Stimulated activated CD8-positive, alpha-beta memory T cell treated with anti-CD3 and anti-CD28 coated beads, Interleukin-12 subunit alpha, Interleukin-12 subunit beta, amount 100 ng/mL, for 1 hour (primary cell): ENCODE measurements around the gene CALY.
"Not testable (repeated sequence)": the region's sequence is repeated elsewhere in the genome, so short reads cannot be mapped to it uniquely, and the experiment has no call there.

ENCODE experiments used
- DNase-seq: peaks from one replicate; pipeline ENCODE4 v3.0.0-alpha.2; 2020; ENCODE audit warnings: low read depth

The CALY gene

DNA sequence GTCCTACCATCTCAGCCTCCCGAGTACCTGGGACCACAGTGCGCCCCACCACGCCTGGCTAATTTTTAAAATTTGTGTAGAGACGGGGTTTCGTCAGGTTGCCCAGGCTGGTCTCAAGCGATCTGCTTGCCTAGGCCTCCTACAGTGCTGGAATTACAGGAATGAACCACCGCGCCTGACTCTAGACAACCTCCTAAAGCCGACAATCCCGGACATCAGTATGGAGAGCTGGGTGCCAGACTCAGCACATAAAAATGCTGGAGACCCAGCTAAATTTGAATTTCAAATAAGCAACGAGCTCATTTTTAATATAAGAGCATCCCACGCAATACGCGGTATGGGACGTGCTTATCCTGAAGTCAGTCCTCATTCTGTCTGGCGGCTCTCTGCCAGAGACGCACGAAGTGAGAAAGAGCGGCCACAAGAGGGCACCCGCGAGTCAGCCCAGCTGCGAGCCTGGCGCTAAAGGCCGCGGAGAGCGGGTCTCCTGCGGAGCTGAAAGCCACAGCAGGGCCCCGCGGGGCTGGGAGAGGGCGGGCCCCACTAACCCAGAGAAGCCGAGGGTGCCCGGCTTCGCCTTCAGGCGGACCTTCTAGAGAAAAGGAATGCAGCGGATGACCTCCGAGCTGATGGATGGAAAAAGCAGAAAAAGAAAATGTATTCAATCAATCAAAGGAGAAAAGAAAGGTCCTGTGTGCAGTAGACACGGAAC, 7.0 kb downstream of the CALY start:
- peak; percentile 82 for DNase-seq

DNA sequence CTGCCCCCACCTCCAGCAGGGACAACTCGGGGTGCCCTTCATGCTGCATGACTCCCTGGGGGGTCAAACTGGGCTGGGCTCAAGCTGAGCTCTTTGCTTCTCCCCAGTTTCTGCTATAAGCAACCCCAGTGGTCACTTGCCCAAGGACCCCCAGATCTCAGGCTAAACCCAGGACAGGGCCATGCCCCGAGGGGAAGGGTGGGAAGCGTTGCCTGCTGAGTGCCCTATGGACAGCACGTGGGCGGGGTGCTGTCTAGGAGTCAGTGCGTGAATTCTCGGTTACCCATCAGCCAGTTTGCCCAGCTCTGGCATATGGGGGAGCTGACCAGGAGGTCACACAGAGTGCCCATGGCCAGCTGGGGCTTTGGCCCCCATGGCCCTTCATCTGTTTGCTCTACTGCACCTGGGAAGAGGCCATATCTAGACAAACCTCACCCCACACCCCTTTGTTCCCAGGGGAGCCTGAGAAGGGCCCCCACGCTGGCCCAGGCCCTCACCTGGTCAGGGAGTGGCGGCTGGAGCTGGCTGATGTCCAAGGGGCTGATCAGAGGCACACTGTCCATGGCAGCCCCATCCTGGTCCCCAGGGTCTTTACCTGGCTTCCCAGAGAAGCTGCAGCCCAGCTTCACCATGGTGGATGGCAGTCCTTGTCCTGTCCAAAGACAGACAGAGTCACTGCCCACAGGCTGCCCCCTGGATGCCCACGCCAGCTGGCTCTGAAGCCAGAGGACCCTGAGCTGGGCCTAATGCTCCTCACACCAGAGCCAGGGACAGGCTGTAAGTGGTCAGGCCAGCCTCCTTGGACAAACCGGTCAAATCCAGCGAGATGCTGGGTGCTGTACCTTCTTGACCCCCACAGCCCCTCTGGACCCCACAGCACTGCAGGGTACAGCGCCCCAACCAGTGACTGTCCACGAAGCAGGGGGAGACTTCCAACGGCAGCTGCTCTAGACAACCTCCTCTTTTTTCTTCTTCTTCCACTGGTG, 8.0 kb downstream of the CALY start:
- DNase-seq, result no peak

DNA sequence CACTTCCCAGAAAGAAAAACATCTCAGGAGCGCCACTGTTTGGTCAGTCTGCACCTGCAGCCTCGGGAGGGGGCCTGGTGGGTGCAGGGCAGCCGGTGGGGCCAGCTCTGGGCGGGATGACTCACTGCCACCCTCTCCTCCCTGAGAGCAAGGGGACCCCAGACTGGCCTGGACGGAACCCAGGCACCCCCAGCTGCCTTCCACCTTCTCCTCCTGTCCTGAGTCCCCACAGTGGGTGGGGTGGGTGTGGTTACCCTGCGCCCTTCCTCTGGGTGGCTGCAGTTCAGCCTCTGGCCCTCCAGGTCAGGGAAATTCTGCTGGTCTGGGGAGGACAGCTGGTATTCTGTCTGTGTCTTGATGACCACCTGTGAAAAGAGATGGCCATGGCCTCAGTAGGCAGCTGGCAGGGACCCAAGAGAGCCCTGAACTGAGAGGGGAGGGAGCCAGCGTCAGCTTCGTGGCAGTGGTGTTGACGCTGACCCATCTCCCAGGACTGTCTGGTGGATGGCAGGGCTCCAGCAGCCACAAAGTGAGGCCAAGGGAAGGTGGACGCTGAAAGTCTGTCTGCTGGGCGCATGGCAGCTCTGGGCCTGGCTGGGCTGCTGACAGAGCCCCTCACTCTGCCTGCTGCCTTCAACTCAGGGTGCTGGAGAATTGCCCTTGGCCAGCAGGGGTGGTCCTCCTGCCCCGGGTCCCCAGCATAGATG, 8.9 kb downstream of the CALY start:
- DNase-seq, result no peak

DNA sequence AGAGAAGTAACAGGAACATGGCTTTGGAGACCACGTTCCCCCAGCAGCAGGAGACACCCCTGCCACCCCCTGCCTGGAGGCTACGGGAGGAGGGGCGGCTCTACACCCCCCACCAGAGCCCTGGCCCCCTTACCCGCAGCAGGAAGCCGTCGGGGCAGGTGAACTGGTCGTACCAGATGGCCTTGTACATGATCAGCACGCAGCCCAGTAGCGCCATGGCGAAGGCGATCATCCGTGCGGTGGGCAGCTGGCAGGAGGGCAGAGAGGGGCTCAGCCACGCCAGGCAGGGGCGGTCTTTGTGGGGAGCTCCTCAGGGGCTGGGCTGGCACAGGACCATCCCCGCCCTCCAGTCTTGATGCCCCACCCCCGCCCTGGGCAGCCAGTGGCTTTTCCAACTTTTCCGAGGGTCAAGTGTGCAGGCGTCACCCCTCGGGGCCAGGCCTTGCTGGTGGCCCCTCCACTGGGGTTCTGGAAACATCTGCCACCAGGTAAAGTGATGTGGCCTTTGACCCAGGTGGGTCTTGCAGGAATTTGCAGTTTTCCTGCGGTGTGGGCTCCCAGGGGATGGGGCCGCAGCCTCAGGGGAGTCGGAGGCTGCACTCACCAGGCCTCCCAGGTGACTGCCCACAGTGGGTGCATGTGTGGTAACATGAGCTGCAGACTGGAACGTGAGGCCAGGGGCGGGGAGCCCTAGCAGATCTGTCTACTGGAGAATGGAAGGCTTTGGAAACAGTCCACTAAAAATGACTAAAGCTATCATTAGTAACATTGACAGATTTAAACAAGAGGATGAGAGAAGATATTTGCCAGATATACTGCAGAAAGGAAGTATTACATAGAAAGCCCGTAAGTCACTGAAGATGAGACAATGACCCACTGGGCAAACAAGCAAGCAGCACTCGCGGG, 9.7 kb downstream of the CALY start:
- DNase-seq, result no peak

DNA sequence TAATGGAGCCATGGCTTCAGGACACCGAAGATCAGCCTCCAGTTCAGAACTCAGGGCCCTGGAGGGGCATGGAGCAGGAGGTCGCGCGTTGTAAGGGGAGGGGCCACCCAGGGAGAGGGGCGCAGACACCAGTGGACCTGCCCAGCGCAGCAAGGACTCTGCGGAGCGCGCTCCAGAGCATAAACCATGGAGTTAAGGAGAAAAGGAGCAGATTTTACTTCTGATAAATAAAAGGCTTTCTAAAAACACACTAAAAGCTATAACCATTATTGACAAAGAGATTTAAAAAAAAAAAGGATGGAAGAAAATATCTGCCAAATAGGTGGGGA, 10.5 kb downstream of the CALY start:
- DNase-seq, result no peak

DNA sequence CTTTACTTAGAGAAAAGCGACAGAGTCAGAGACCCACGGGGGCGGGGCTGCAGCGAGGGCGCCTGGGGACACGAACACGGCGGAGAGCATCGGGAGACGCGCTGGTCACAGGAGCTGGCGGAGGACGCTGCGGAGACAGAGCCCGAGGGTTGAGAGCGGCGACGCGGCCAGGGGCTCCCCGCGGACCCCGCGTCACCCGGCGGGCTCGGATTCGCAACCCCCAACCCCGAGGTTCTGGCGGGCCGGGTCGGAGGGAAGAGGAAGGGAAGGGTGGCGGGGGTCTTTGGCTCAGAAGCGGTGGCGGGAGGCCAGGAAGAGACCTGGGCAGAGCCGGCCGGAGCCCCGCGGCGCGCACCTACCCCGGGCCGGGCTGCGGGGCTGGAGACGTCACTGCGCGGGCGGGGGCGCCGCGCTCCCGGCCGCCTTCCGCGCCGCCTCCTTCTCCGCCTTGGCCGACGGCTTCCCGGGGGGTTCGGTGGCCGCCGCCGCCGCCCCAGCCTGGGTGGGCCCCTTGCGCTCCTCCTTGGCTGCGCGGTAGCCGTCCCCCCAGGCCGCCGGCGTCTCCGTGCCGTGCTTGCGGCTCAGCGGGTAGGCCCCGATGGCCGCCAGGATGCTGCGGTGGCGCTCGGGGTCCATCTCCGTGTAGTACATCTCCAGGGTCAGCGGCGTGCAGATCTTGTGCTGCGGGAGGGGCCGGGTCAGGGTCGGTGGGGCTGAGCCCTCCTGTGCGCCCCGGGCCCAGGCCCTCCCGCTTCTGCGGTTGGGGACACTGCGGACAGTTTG, 11.1 kb downstream of the CALY start:
- DNase-seq, result no peak

DNA sequence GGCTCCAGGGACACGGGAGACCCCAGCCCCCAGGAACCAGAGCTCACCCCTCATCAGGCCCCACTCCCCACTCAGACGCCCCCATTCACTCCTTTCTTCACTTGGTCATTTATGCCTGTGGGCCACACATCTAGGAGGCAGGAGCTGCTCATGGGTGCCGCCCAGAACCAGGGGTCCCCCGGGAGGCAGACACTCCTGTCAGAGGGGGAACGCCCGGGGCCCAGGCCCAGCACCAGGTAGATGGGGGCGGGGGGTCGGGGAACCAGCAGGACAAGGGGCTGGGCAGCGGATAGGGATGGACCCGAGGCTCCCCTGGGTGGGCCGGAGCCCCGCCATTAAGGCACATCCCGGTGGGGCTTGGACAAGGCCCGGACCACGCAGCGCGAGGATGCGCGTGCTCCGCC, 11.8 kb downstream of the CALY start:
- no peak for DNase-seq

DNA sequence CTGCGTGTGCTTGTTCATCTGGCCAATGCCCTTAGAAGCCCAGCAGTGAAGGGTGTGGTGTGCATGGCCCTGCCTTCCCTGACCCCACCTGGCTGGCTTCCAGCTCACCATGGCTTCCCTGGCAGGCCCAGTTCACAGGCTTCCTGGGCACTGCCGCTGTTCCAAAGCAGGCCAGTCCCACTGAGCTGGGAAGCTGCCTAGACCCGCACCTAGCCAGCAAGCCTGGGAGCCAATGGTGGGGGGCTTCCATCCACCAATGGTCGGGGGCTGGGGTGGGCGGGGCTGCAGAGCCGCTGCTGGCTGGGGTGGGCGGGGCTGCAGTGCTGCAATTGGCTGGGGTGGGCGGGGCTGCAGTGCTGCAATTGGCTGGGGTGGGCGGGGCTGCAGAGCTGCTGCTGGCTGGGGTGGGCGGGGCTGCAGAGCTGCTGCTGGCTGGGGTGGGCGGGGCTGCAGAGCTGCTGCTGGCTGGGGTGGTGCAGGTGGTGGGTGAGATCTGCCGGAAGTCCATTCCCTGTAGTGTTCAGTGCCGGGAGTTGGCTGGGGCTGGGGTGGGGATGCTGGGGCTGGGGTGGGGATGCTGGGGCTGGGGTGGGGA, 12.4 kb downstream of the CALY start:
- DNase-seq, result no peak

DNA sequence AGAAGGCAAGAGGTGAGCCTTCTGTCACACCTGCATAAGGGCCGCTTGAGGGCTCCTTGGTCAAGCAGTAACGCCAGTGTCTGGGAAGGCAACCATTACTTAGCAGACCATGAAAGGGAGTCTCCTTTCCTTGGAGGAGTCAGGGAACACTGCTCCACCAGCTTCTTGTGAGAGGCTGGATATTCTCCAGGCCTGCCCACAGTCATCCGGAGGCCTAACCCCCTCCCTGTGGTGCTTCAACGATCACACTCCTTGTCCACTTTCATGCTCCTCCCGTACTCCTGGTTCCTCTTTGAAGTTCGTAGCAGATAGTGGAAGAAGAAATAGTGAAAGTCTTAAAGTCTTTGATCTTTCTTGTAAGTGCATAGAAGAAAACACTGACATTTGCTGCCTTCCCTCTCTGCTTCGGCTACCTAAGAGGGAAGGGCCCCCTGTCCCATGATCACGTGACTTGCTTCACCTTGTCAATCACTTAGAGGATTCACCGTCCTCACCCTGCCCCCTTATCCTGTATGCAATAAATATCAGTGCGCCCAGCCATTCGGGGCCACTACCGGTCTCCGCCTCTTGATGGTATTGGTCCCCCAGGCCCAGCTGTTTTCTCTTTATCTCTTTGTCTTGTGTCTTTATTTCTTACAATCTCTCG, 14.5 kb downstream of the CALY start:
- DNase-seq, result not testable (repeated sequence)

DNA sequence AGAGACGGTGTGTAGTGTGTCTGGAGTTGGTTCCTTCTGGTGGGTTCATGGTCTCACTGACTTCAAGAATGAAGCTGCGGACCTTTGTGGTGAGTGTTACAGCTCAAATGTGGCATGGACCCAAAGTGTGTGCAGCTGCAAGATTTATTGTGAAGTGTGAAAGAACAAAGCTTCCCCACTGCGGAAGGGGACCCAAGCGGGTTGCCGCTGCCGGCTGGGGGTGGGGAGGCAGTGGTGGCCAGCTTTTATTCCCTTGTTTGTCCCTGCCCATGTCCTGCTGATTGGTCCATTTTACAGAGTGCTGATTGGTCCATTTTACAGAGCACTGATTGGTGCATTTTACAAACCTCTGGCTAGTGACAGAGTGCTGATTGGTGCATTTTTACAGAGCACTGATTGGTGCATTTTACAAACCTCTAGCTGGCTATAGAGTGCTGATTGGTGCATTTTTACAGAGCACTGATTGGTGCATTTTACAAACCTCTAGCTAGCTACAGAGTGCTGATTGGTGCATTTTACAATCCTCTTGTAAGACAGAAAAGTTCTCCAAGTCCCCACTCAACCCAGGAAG, 15.8 kb downstream of the CALY start:
- DNase-seq, result not testable (repeated sequence)

DNA sequence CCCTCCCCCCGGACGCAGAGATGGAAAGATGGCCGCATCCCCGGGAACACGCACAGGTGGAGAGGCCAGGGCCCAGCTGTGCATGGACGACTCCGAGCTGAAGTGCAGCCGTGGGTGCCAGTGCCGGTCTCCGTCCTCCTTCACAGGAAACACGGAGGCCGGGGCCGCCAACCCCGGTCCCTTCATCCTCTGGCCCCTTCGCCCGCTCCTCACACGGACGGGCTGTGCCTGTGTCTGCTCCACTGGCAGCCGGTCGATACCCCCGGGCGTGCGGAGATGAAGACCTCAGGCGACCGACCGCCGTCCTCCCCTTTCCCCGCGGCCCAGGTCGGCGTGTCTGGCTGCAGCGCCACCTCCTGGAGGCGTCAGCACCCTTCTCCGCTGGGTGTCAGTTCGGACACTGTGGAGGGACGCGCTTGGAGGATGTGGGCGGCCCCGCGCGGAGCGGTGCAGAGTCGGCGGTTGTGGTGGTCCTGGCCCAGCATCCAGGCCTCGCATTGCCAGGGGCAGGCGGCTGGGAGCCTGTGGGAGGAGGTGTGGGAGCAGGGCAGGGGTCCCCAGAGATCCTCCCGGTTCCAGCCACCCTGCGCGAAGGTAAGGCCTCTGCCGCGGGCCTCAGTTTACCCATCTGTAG, 18.1 kb downstream of the CALY start:
- DNase-seq, result peak; percentile 54

DNA sequence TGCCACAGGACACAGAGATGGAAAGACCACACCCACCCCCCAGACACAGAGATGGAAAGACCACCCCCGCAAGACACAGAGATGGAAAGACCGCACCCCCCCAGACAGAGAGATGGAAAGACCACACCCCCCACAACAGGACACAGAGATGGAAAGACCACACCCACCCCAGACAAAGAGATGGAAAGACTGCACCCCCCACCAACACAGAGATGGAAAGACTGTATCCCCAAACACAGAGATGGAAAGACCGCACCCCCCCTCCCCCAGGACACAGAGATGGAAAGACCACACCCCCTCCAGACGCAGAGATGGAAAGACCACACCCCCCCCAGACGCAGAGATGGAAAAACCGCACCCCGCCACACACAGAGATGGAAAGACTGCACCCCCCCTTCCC, 20.0 kb downstream of the CALY start:
- no peak for DNase-seq

DNA sequence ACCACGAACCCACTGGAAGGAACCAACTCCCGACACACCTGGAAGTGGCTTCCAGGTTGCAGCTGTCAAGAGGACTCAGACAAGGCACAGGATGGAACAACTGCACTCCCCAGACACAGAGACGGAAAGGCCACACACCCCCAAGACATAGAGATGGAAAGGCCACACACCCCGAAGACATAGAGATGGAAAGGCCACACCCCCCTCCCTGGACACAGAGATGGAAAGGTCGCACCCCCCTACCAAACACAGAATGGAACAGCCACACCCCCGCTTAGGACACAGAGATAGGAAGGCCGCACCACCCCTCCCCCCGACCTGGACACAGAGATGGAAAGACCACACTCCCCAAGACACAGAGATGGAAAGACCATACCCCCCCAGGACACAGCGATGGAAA, 20.4 kb downstream of the CALY start:
- DNase-seq, result no peak

DNA sequence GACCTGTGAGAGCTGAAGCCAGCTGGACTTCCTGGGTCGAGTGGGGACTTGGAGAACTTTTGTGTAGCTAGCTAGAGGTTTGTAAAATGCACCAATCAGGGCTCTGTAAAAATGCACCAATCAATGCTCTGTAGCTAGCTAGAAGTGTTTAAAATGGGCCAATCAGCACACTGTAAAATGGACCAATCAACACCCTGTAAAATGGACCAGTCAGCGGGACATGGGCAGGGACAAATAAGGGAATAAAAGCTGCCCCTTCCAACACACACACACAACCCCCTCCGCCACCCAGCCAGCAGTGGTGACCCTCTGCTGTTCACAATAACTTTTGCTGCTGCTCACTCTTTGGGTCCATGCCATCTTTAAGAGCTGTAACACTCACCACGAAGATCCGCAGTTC, 20.8 kb downstream of the CALY start:
- DNase-seq, result no peak

DNA sequence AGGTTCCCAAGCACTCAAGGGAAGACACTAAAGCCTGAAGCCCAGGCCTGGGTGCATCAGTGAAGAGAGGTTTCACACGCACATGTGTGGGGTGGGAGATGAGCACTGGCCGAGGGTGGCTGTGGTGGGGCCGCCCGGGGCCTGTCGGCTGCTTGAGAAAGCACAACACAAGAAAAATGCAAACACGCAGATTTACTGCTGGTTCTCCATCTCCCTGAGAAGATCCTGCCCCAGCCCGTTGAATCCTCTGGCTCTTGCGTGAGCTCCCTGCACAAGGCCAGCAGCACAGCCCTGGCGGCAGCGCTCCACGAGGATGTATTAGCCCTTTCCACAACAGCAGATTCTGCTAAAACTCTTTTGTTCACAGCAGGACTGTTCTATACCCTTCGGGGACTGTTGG, 21.8 kb downstream of the CALY start:
- no peak for DNase-seq

DNA sequence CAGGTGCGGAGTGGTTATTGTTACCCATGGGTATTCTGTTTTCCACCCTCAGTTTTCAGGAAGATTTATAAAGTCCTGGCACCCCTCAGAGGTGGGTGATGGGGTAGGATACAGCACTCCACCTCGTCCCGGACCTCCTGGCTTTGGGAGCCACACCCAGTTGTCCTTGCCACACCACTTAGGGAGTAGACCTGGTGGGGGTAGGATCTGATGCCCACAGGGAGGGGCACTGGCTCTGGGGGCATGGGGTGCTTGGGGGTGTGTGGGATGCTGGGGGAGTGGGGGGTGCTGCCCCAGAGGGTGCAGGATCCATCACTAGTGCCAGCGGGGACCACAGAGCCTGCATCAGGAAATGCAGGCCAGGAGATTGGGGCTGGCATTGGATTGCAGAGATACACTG, 23.5 kb downstream of the CALY start:
- no peak for DNase-seq

DNA sequence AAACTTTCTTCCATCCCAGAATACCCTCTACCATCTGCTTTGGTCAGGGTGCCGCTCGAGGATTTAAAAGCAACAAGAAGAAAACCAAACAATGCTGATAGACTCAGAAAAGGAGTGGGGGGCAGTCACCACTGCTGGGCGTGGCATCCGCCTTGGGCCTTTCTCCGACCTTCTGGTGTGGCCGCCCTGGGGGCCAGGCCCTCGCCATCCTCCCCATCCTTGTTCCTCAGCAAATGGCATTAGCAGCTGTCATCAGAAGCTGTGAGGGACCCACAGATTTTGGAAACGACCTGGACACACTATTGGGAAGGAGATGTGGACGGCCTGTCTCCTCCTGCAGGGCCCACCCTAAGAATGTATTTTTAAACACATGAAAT, 23.9 kb downstream of the CALY start:
- DNase-seq, result no peak

DNA sequence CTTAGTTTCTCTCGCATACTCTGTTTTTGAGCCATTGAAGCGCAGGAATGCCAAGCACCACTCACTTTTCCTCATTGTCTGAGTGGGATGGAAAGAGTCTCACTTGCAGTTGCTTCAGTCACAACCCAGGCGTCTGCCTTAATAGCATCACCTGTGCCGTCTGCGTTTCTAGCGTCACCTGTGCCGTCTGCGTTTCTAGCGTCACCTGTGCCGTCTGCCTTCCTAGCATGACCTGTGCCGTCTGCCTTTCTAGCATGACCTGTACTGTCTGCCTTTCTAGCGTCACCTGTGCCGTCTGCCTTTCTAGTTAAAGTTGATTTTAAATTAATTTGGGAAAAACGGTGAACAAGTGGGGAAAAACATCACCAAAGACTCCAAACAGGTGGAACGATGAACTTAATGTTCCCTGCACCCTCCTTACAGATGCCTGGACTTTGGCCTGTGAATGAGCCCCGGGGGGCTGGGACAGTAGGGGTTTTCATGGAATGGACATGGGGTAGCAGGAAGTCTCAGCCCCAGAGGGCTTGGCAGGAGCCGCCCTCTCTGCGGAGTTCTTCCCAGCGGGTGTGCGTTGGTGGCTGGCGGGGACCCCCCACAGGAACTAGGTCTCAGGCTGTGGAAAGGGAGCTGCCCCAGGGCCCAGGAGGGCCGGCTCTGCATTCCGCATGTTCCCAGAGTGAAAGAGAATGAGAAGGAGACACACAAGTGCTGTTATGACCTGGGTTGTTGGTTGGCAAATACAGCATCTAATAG, 24.5 kb downstream of the CALY start:
- DNase-seq, result no peak

DNA sequence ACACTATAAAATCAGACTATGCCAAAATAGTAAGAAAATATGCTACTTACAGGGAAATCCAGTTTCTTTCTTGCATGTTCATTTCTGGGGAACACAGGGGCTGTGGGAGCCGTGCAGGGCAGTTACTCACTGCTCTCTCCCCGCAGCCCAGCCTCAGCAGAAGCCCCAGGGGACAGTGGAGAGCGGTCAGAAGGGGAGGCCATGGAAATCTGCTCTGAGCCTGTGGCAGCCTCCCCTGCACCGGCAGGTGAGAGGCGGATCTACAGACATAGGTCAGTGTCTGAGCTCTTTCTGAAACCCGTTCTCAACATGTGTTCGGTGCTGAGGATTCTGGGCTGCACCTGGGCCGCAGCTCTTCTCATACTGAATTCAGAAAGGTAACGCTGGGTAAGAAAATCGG, 25.1 kb downstream of the CALY start:
- DNase-seq, result no peak
